GM12891 (cell line): ENCODE data around the gene FAF1.
"Not testable (repeated sequence)": the region's sequence is repeated elsewhere in the genome, so short reads cannot be mapped to it uniquely, and the experiment has no call there.

Experiments
- DNase-seq: peaks from one replicate; pipeline ENCODE4 v3.0.0; 2011; ENCODE audit warnings: low spot score; ENCODE audit not compliant: insufficient read length
- FAIRE-seq: peaks from 2 replicates; lab custom pipeline; 2011; peaks lifted over from hg19 to GRCh38; lab: Jason Lieb, UNC
- PAX5 ChIP-seq: IDR thresholded peaks from 2 replicates; pipeline ENCODE4 v1.6.1; 2011; ENCODE audit warnings: low read length, moderate library complexity, mild to moderate bottlenecking; ENCODE audit not compliant: insufficient read depth, severe bottlenecking
- POLR2A ChIP-seq: IDR thresholded peaks from 2 replicates; pipeline ENCODE4 v1.6.1; 2011; ENCODE audit warnings: low read depth, low read length, control low read depth
- POLR2AphosphoS5 ChIP-seq: IDR thresholded peaks from 2 replicates; pipeline ENCODE4 v1.6.1; 2011; ENCODE audit warnings: low read depth, low read length, control low read depth
- POU2F2 ChIP-seq: IDR thresholded peaks from 2 replicates; pipeline ENCODE4 v1.6.1; 2011; ENCODE audit warnings: low read depth, mild to moderate bottlenecking, control low read depth, low read length, moderate library complexity
- SPI1 ChIP-seq: IDR thresholded peaks from 2 replicates; pipeline ENCODE4 v1.6.1; 2011; ENCODE audit warnings: low read depth, low read length, control low read depth
- TAF1 ChIP-seq: IDR thresholded peaks from 2 replicates; pipeline ENCODE4 v1.6.1; 2011; ENCODE audit warnings: low read depth, low read length, control low read depth

Gene FAF1

DNA sequence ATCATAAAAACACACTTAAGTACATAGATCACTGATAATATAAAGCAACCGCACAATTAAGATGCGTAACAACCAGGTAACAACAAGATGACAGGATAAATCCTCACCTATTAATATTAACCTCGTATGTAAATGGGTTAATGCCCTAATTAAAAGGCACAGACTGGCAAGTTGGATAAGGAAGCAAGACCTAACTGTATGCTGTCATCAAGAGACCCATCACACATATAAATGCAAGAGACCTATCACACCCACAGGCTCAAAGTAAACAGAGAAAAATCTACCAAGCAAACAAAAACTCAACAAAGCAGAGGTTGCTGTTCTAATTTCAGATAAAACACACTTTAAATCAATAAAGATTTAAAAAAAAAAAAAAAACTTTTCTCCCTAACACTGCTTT lies 151.8 kb downstream of the FAF1 start:
- TF ChIP-seq POU2F2 (no peak), SPI1 (no peak), TAF1 (no peak), POLR2A (no peak), PAX5 (no peak), POLR2AphosphoS5 (no peak)
- DNase-seq = no peak
- no peak for FAIRE-seq

DNA sequence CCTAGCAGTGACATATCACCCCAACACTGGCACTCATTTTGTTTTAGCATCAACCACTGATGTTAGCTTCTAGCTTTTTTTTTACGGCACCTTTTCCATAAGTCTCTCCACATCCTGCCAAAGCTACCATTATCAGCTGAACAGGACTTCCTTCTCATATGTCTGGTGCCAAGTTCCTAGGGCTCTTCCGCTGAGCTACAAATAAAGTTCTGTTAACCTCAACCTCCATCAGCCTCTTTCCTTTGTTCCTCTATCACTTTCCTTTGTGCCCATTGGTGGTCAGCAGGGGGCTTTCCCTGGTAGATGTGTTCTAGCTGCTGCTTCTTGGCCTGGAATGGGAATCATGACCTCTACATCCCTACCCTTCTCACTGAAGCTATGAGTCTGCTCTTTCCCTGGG lies 163.8 kb downstream of the FAF1 start:
- TF ChIP-seq SPI1 (no peak), TAF1 (no peak), POU2F2 (no peak), POLR2AphosphoS5 (no peak), POLR2A (no peak), PAX5 (no peak)
- DNase-seq = no peak
- no peak for FAIRE-seq

GRCh38 chr1:50793521-50793920 lies 166.5 kb downstream of the FAF1 start:
- DNase-seq (no peak), FAIRE-seq (no peak)
- TF ChIP-seq TAF1 = no peak
- no peak for TF ChIP-seq POU2F2
- TF ChIP-seq SPI1 = no peak
- no peak for TF ChIP-seq PAX5
- TF ChIP-seq POLR2AphosphoS5 = no peak
- no peak for TF ChIP-seq POLR2A

DNA sequence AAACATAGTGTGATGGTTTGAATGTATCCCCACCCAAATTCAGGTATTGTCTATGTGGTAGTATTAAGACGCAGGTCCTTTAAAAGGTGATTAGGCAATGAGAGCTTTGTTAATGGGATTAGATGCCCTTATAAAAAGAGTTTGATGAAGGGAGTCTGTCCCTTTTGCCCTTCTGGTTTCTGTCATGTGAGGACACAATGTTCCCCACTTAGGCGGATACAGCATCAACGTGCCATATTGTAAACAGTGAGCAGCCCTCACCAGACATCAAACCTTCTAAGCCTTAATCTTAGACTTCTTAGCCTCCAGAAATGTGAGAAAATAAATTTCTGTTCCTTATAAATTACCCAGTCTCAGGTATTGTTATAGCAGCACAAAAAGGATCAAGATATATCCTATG lies 172.8 kb downstream of the FAF1 start:
- no peak for FAIRE-seq
- no peak for TF ChIP-seq POLR2A
- no peak for TF ChIP-seq POLR2AphosphoS5
- TF ChIP-seq PAX5 = no peak
- no peak for TF ChIP-seq TAF1
- no peak for TF ChIP-seq SPI1
- no peak for DNase-seq

- DNase-seq = no peak
- no peak for TF ChIP-seq TAF1
- FAIRE-seq = no peak
These were observed 176.8 kb downstream of the FAF1 start for GRCh38 chr1:50783286-50783685.

- TF ChIP-seq POLR2A = no peak
- TF ChIP-seq POU2F2 = no peak
- no peak for TF ChIP-seq PAX5
- TF ChIP-seq SPI1 = no peak
- TF ChIP-seq POLR2AphosphoS5 = no peak
- no peak for TF ChIP-seq TAF1
These were observed 179.3 kb downstream of the FAF1 start for GRCh38 chr1:50780797-50781196.

GRCh38 chr1:50779801-50780200 lies 180.3 kb downstream of the FAF1 start:
- no peak for TF ChIP-seq POU2F2
- no peak for TF ChIP-seq PAX5
- no peak for TF ChIP-seq POLR2AphosphoS5
- no peak for TF ChIP-seq TAF1
- peak; percentile 73 for TF ChIP-seq SPI1
- TF ChIP-seq POLR2A = no peak
- DNase-seq (no peak), FAIRE-seq (no peak)

More at GRCh38 chr1:50780797-50781196, 179.3 kb downstream of the FAF1 start:
- FAIRE-seq = peak; percentile 66
- DNase-seq = no peak

- FAIRE-seq (no peak), DNase-seq (no peak)
- TF ChIP-seq POLR2AphosphoS5 (no peak), PAX5 (no peak), POU2F2 (no peak)
These were observed 184.3 kb downstream of the FAF1 start for GRCh38 chr1:50775740-50776139.

GRCh38 chr1:50774759-50775351 lies 185.2 kb downstream of the FAF1 start:
- FAIRE-seq (no peak), DNase-seq (no peak)
- TF ChIP-seq SPI1 (no peak), TAF1 (no peak), POU2F2 (no peak), PAX5 (no peak), POLR2AphosphoS5 (no peak), POLR2A (no peak)

DNA sequence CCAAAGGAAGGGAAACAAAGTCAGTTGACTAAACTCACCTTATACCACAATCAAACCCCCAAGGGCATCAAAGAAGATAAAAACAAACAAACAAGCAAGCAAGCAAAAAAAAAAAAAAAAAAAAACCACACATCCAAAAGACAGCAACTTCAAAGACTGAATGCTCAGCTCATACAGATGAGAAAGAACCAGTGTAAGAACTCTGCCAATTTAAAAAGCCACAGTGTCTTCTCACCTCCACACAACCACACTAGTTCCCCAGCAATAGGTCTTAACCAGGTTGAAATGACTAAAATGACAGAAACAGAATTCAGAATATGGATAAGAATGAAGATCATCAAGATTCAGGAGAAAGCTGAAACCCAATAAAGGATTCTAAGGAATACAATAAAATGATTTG lies 193.4 kb downstream of the FAF1 start:
- no peak for TF ChIP-seq POU2F2
- no peak for FAIRE-seq

GRCh38 chr1:50756543-50756942 lies 203.5 kb downstream of the FAF1 start:
- FAIRE-seq, DNase-seq: not testable (repeated sequence)

More for the DNA sequence above, 193.4 kb downstream of the FAF1 start:
- DNase-seq = no peak

- not testable (repeated sequence) for DNase-seq, FAIRE-seq
These were observed 205.3 kb downstream of the FAF1 start for GRCh38 chr1:50754764-50755163.
